Neuronal stem cell (in vitro differentiated cells): ENCODE measurements around the gene KLC4.
A peak's percentile ranks its signal among the peaks of the same experiment; 100 is the strongest.
"Not testable (repeated sequence)": the region's sequence is repeated elsewhere in the genome, so short reads cannot be mapped to it uniquely, and the experiment has no call there.

Source experiments
- DNase-seq: peaks from one replicate; pipeline ENCODE4 v3.0.0-alpha.2; 2013; ENCODE audit warnings: low spot score
- H2AFZ ChIP-seq: one replicate; pipeline ENCODE4 v1.6.1; 2013; ENCODE audit warnings: mild to moderate bottlenecking, low read length, inconsistent platforms
- H2AK5ac ChIP-seq: 2 replicates; pipeline ENCODE4 v1.6.1; 2013; ENCODE audit warnings: low read depth, mild to moderate bottlenecking, inconsistent platforms, low read length, moderate library complexity, mixed read lengths
- H2BK120ac ChIP-seq: 2 replicates; pipeline ENCODE4 v1.6.1; 2013; ENCODE audit warnings: low read depth, mild to moderate bottlenecking, inconsistent platforms, low read length, moderate library complexity, mixed read lengths
- H2BK12ac ChIP-seq: one replicate; pipeline ENCODE4 v1.6.1; 2013; ENCODE audit warnings: low read length, inconsistent platforms
- H2BK15ac ChIP-seq: 2 replicates; pipeline ENCODE4 v1.6.1; 2013; ENCODE audit warnings: mild to moderate bottlenecking, low read length, inconsistent platforms, mixed read lengths
- H2BK5ac ChIP-seq: one replicate; pipeline ENCODE4 v1.6.1; 2013; ENCODE audit warnings: inconsistent platforms, mild to moderate bottlenecking, low read length, moderate library complexity
- H3K14ac ChIP-seq: one replicate; pipeline ENCODE4 v1.6.1; 2013; ENCODE audit warnings: low read length, inconsistent platforms
- H3K18ac ChIP-seq: 2 replicates; pipeline ENCODE4 v1.6.1; 2013; ENCODE audit warnings: low read length, inconsistent platforms
- H3K23ac ChIP-seq: 2 replicates; pipeline ENCODE4 v1.6.1; 2013; ENCODE audit warnings: low read depth, mild to moderate bottlenecking, mixed read lengths, low read length, inconsistent platforms; ENCODE audit not compliant: poor library complexity
- H3K27ac ChIP-seq: replicated peaks from 3 replicates; pipeline ENCODE4 v1.5.1; 2013; ENCODE audit warnings: low read length, inconsistent platforms
- H3K27me3 ChIP-seq, 3 experiments: 2 replicates each; pipeline ENCODE4 v1.6.1; 2013; ENCODE audit warnings: low read length in 3 of 3, mild to moderate bottlenecking in 2 of 3, inconsistent platforms in 1 of 3, low read depth in 1 of 3, mixed read lengths in 1 of 3, moderate library complexity in 1 of 3; ENCODE audit not compliant: control insufficient read depth in 3 of 3, insufficient read depth in 3 of 3
- H3K36me3 ChIP-seq, 2 donors: replicated peaks in 1 of 2; 2 replicates each; pipeline ENCODE4 v1.6.1; 2013; ENCODE audit warnings: low read length in 2 of 2; ENCODE audit not compliant: control insufficient read depth in 2 of 2, insufficient read depth in 2 of 2
- H3K4ac ChIP-seq: 2 replicates; pipeline ENCODE4 v1.6.1; 2013; ENCODE audit warnings: inconsistent platforms, mild to moderate bottlenecking, low read length, moderate library complexity
- H3K4me1 ChIP-seq, 2 donors: 1 replicate in 1 of 2; 2 replicates in 1 of 2; pipeline ENCODE4 v1.6.1; 2013; ENCODE audit warnings: low read length in 2 of 2, low read depth in 1 of 2; ENCODE audit not compliant: control insufficient read depth in 2 of 2, insufficient read depth in 1 of 2
- H3K4me2 ChIP-seq: one replicate; pipeline ENCODE4 v1.6.1; 2013; ENCODE audit warnings: mild to moderate bottlenecking, low read length, inconsistent platforms; ENCODE audit not compliant: insufficient read depth, poor library complexity, severe bottlenecking
- H3K4me3 ChIP-seq, 2 donors: 2 replicates each; pipeline ENCODE4 v1.5.1; 2013; ENCODE audit warnings: low read length in 2 of 2, mild to moderate bottlenecking in 2 of 2, inconsistent platforms in 1 of 2, moderate library complexity in 1 of 2
- H3K79me1 ChIP-seq: one replicate; pipeline ENCODE4 v1.6.1; 2013; ENCODE audit warnings: low read depth, mild to moderate bottlenecking, inconsistent platforms, low read length, moderate library complexity
- H3K9ac ChIP-seq: one replicate; pipeline ENCODE4 v1.6.1; 2013; ENCODE audit warnings: mild to moderate bottlenecking, low read depth, low read length, inconsistent platforms; ENCODE audit not compliant: poor library complexity
- H3K9me3 ChIP-seq, 2 donors: replicated peaks in 1 of 2; 2 replicates each; pipeline versions ENCODE3 to v1.6.1; 2013; ENCODE audit warnings: low read length in 2 of 2, mild to moderate bottlenecking in 2 of 2, inconsistent platforms in 1 of 2, low read depth in 1 of 2, mixed read lengths in 1 of 2, moderate library complexity in 1 of 2; ENCODE audit not compliant: control insufficient read depth in 2 of 2, insufficient read depth in 1 of 2
- H4K8ac ChIP-seq: one replicate; pipeline ENCODE4 v1.6.1; 2013; ENCODE audit warnings: low read depth, mild to moderate bottlenecking, inconsistent platforms, low read length, moderate library complexity
- H4K91ac ChIP-seq: one replicate; pipeline ENCODE4 v1.6.1; 2013; ENCODE audit warnings: low read length, low read depth, mild to moderate bottlenecking, inconsistent platforms; ENCODE audit not compliant: poor library complexity
- WGBS, 2 donors: extraction: QIAGEN DNeasy Blood & Tissue Kit; methylation state at CpG; one replicate each; pipeline ENCODE4 v1.1.7; 2013; ENCODE audit warnings: missing lambda C conversion rate in 2 of 2, mixed read lengths in 1 of 2; ENCODE audit not compliant: insufficient read length in 2 of 2, insufficient replicate concordance in 1 of 2; ENCODE audit errors: extremely low coverage in 2 of 2; 5-methylcytosine and 5-hydroxymethylcytosine counted together

Gene KLC4

DNA sequence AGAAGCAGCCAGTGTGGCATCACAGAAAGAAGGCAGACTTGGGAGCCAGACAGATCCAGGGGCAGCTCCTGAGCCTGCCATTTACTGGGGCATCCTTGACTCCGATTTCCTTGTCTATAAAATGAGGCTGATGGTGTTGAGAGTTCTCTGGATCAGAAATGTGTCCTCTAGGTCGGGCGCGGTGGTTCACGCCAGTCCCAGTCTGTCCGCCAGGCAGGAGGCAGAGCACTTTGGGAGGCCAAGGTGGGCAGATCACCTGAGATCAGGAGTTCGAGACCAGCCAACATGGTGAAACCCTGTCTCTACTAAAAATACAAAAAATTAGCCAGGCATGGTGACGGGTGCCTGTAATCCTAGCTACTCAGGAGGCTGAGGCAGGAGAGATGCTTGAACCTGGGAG is 58.0 kb downstream of the KLC4 start:
- not testable (repeated sequence) for H3K4ac ChIP-seq, H2BK15ac ChIP-seq, H2AK5ac ChIP-seq, H2BK120ac ChIP-seq, H3K79me1 ChIP-seq, H3K4me2 ChIP-seq, H3K27ac ChIP-seq, H2BK5ac ChIP-seq, H3K23ac ChIP-seq, H3K4me3 ChIP-seq, H3K9ac ChIP-seq, H3K18ac ChIP-seq, H3K14ac ChIP-seq, DNase-seq, H2AFZ ChIP-seq, H2BK12ac ChIP-seq, H3K27me3 ChIP-seq, H3K9me3 ChIP-seq, H4K91ac ChIP-seq, H4K8ac ChIP-seq, H3K36me3 ChIP-seq
- H3K4me1 ChIP-seq: peaks cover 9 to 11% of the 10 kb centered on the region in 2 donors
- WGBS, 2 donors: no CpG with 5 or more reads among the region's 8 CpGs

DNA sequence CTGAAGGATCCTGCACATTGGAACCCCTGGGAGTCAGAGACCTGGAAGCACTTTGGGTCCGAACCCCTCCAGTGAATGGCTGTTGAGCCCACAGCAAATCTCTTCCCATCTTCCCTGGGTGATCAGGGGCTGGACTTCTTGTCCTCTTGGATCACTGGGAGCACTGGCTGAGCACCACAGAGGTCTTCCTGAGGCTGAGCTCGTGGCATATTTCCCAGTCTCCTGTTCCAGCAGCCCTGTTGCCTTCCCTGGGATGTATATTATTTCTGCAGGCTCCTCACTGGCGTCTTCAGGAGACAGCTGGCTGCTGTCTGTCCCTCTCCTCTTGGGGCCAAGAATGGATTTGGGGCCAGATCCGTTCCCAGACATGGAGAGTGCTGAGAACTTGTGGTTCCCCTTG is 60.1 kb downstream of the KLC4 start:
- H4K91ac ChIP-seq: no peak overlapping the region
- peaks cover 7% of the 10 kb centered on the region for H3K79me1 ChIP-seq
- H3K18ac ChIP-seq: no peak overlapping the region
- no CpG with 5 or more reads among the region's 4 CpGs for WGBS, 2 donors
- H3K23ac ChIP-seq: no peak overlapping the region
- H3K4me1 ChIP-seq: peaks cover 4 to 19% of the 10 kb centered on the region in 2 donors
- no peak overlapping the region for H3K4me3 ChIP-seq
- H3K9ac ChIP-seq: no peak overlapping the region
- no peak overlapping the region for H3K4ac ChIP-seq
- no peak overlapping the region for H2AK5ac ChIP-seq
- H2AFZ ChIP-seq: no peak overlapping the region
- no peak overlapping the region for H2BK12ac ChIP-seq
- H3K27ac ChIP-seq: no peak overlapping the region
- no peak overlapping the region for H4K8ac ChIP-seq
- no peak overlapping the region for H3K4me2 ChIP-seq
- no peaks in the 10 kb centered on the region for H3K9me3 ChIP-seq
- H3K27me3 ChIP-seq: no peaks in the 10 kb centered on the region
- H2BK5ac ChIP-seq: no peak overlapping the region
- DNase-seq: no peak
- H3K36me3 ChIP-seq: no peaks in the 10 kb centered on the region
- H2BK15ac ChIP-seq: no peak overlapping the region
- H2BK120ac ChIP-seq: no peak overlapping the region
- no peak overlapping the region for H3K14ac ChIP-seq

DNA sequence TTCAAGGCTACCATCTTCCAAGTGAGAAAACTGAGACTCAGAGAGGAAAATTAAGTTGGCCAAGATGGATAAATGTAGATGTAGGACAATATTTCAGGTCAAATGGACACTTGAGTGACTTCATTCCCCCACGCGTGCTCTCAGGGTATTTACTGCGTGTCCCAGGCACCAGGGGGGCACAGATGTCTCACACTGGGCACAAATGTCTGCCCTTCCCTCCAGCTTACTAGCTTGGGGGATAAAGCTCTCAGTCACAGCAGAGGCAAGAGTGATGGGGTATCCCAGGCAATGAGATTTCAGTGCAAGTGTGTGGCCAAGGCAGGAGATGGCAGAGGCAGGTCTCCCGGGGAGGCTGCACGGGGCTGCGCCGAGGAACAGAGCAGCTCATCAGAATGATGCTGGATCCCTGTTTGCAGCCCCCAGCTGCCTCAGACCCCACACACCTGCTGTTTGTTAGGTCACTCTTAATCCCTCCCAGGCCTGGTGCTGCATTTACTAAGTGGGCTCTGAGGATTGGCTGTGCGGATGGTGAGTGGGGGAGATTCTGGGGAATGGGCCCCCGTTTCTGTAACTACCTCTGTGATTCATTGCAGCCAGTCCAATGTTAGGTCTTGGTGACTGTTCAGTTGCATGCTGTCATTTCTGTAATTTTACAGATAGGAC is 60.8 kb downstream of the KLC4 start:
- WGBS, 2 donors: no CpG with 5 or more reads among the region's 9 CpGs
- no peak overlapping the region for H2BK5ac ChIP-seq

DNA sequence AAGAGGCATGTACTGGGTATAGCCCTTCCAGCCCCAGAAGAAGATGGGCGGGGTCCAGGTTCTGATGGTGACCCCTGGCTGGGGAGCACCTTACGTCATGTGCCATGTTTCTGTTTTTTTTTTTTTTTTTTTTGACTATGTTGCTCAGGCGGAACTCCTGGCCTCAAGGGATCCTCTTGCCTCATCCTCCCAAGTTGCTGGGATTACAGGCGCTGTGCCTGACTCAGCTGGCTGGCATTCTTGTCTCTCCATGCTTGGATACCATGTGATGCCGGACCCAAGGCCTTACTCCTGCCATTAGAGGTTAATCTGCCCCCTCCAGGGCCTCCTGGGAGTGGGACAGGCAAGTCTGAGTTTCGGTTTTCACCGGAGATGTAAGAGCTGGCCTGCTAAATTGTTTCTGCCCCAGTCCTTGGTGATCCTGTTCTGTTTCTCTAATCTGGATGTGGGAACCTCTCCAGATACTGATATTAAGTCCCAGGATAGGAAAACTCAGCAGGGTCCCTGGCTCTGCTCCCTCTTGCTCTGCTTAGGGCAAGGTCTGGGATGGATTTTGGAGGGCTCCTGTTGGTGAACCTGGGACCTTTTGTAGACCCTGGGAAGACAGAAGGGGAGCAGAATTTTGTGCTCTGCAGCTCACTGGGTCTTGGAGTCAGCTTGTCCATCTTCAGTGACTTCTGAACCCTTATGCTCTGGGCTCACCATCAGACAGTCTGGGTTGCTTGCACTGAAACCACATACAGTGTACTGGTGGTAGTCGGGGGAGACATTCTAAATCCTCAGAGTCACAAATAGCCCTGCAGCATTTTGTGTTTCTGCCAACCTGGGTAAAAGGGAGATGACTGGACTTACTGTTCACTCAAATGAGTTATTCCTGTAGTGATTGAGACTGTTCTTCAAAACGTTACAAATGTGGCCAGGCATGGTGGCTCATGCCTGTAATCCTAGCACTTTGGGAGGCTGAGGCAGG is 61.8 kb downstream of the KLC4 start:
- no peak overlapping the region for H3K18ac ChIP-seq
- no CpG with 5 or more reads among the region's 9 CpGs for WGBS, 2 donors

More for the DNA sequence above, 60.8 kb downstream of the KLC4 start:
- Histone ChIP-seq H3K4ac (no peak overlapping the region), H3K14ac (no peak overlapping the region), H3K27me3 (no peaks in the 10 kb centered on the region), H2BK120ac (no peak overlapping the region), H2AK5ac (no peak overlapping the region), H2BK15ac (no peak overlapping the region), H3K4me3 (no peak overlapping the region), H2BK12ac (no peak overlapping the region), H3K27ac (no peak overlapping the region), H3K9me3 (no peaks in the 10 kb centered on the region), H4K91ac (no peak overlapping the region), H3K9ac (peak overlapping the region; percentile 56), H3K23ac (no peak overlapping the region), H3K4me1 (peaks cover 5 to 19% of the 10 kb centered on the region in 2 donors), H4K8ac (no peak overlapping the region), H3K79me1 (peaks cover 10% of the 10 kb centered on the region), H3K18ac (no peak overlapping the region), H3K4me2 (no peak overlapping the region), H3K36me3 (no peaks in the 10 kb centered on the region), H2AFZ (no peak overlapping the region)
- DNase-seq: no peak

More for the DNA sequence above, 61.8 kb downstream of the KLC4 start:
- DNase-seq: no peak
- H3K9me3 ChIP-seq: no peaks in the 10 kb centered on the region
- no peak overlapping the region for H2BK120ac ChIP-seq
- H3K36me3 ChIP-seq: no peaks in the 10 kb centered on the region
- no peak overlapping the region for H3K4me3 ChIP-seq
- no peak overlapping the region for H2AK5ac ChIP-seq
- no peak overlapping the region for H3K14ac ChIP-seq
- H2BK15ac ChIP-seq: no peak overlapping the region
- no peak overlapping the region for H3K4ac ChIP-seq
- no peak overlapping the region for H2BK12ac ChIP-seq
- no peak overlapping the region for H2BK5ac ChIP-seq
- no peak overlapping the region for H3K27ac ChIP-seq
- peaks cover 12% of the 10 kb centered on the region for H3K79me1 ChIP-seq
- H2AFZ ChIP-seq: no peak overlapping the region
- no peak overlapping the region for H4K8ac ChIP-seq
- no peak overlapping the region for H3K4me2 ChIP-seq
- H3K9ac ChIP-seq: no peak overlapping the region
- H4K91ac ChIP-seq: no peak overlapping the region
- H3K27me3 ChIP-seq: no peaks in the 10 kb centered on the region
- peaks cover 5 to 17% of the 10 kb centered on the region in 2 donors for H3K4me1 ChIP-seq
- no peak overlapping the region for H3K23ac ChIP-seq
